Osteoblast (primary cell): Measurements from ENCODE around the gene VMO1. TPM values are rescaled to one million over a fixed set of nuclear protein-coding genes. Genes with fewer than 3 reads are reported as not detected.

Source experiments
- DNase-seq: peaks from one replicate; pipeline ENCODE4 v3.0.0; 2011; ENCODE audit warnings: low spot score, mixed read lengths; ENCODE audit not compliant: insufficient read length; ENCODE audit errors: missing footprints
- H2AFZ ChIP-seq: 2 replicates; pipeline ENCODE4 v1.6.0; 2011; ENCODE audit warnings: mild to moderate bottlenecking, low read length
- H3K27ac ChIP-seq: 2 replicates; pipeline ENCODE4 v1.5.1; 2011; ENCODE audit warnings: mild to moderate bottlenecking, low read depth, low read length, moderate library complexity
- H3K27me3 ChIP-seq: 2 replicates; pipeline ENCODE4 v1.6.0; 2012; ENCODE audit warnings: mild to moderate bottlenecking, control low read depth, inconsistent platforms, low read length, moderate library complexity; ENCODE audit not compliant: insufficient read depth
- H3K36me3 ChIP-seq: 2 replicates; pipeline ENCODE4 v1.5.1; 2011; ENCODE audit warnings: mild to moderate bottlenecking, low read length, control low read depth, moderate library complexity; ENCODE audit not compliant: insufficient read depth
- H3K4me1 ChIP-seq: 2 replicates; pipeline ENCODE4 v1.5.1; 2011; ENCODE audit warnings: mild to moderate bottlenecking, low read length, control low read depth, moderate library complexity; ENCODE audit not compliant: insufficient read depth
- H3K4me2 ChIP-seq: 2 replicates; pipeline ENCODE4 v1.6.0; 2011; ENCODE audit warnings: mild to moderate bottlenecking, low read length; ENCODE audit not compliant: insufficient read depth
- H3K4me3 ChIP-seq: fragments of 200-600 bp; sonication (generic); 3 replicates; pipeline ENCODE4 v1.5.1; 2012; ENCODE audit warnings: mild to moderate bottlenecking, low read length, inconsistent platforms; ENCODE audit not compliant: insufficient read depth
- H3K79me2 ChIP-seq: 2 replicates; pipeline ENCODE4 v1.6.0; 2012; ENCODE audit warnings: mild to moderate bottlenecking, low read length, control low read depth, inconsistent platforms; ENCODE audit not compliant: insufficient read depth
- H3K9me3 ChIP-seq: 2 replicates; pipeline ENCODE4 v1.5.1; 2011; ENCODE audit warnings: low read depth, low read length, control low read depth
- H4K20me1 ChIP-seq: 2 replicates; pipeline ENCODE4 v1.6.0; 2012; ENCODE audit warnings: mild to moderate bottlenecking, low read length, control low read depth; ENCODE audit not compliant: insufficient read depth
- total RNA-seq: library from RNA; depleted of rRNA; stranded (reverse); fragments of >200 nt; gene quantifications from 2 replicates; pipeline ENCODE4 v1.2.3, GENCODE V29; 2012
- TF ChIP-seq, protein P1 (sequence below): IDR thresholded peaks from 2 replicates; pipeline ENCODE4 v1.5.1; 2011; ENCODE audit warnings: mild to moderate bottlenecking, low read depth, low read length, moderate library complexity; ENCODE audit errors: extremely low read depth

The VMO1 gene
- total RNA-seq, 1 donor = not detected

DNA sequence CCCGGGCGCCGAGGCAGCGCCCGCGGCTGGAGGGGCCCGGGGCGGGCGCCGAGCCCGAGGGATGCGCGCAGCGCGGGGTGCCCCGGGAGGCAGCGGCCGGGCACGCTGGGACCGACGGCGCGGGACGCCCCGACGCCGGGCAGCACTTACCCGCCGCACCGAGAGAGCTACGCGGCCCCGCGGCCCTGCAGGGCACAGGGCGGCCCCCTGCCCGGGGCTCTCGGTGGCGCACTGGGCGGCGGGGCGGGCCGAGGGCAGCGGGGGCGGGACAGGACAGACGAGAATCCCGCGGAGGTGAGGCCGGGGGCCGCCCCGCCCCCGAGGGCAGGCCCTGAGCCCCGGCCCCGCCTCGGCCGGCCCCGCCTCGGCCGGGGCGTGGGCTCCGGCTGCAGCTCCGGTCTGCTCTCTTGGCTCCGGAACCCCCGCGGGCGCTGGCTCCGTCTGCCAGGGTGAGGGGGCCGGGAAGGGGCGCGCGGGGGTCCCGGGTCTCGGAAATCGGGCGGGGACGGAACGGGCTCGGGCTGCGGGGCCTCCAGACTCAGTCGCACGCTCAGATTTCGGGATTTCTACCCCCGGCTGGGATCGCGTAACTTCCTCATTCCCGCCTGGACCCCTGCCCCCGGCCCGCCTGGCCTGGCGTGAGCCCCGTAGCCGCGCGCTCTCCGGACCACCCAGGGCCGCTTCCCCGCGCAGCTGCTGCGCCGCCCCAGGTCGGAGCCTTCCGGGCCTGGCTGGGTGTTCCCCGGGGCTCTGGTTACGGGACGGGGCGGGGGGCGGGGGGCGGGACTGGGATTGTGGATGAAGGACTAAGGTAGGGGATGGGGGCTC, 20.8 kb upstream of the VMO1 start, which contains the start of gene PLD2:
TSS of gene PLD2 (plus strand) at position 376 of the 828 bp plus-strand sequence. CDS start 621 bp downstream, outside the sequence.
- H3K27ac ChIP-seq = peak within 1 kb of the TSS; percentile 17
- no peaks in the 10 kb centered on the region for H3K9me3 ChIP-seq
- peak within 1 kb of the TSS; percentile 81 for H3K4me3 ChIP-seq
- peak within 1 kb of the TSS; percentile 93 for H3K4me2 ChIP-seq
- H3K79me2 ChIP-seq = peaks cover 3% of the 10 kb centered on the region
- no peaks in the 10 kb centered on the region for H3K27me3 ChIP-seq
- TF ChIP-seq, protein P1, sequence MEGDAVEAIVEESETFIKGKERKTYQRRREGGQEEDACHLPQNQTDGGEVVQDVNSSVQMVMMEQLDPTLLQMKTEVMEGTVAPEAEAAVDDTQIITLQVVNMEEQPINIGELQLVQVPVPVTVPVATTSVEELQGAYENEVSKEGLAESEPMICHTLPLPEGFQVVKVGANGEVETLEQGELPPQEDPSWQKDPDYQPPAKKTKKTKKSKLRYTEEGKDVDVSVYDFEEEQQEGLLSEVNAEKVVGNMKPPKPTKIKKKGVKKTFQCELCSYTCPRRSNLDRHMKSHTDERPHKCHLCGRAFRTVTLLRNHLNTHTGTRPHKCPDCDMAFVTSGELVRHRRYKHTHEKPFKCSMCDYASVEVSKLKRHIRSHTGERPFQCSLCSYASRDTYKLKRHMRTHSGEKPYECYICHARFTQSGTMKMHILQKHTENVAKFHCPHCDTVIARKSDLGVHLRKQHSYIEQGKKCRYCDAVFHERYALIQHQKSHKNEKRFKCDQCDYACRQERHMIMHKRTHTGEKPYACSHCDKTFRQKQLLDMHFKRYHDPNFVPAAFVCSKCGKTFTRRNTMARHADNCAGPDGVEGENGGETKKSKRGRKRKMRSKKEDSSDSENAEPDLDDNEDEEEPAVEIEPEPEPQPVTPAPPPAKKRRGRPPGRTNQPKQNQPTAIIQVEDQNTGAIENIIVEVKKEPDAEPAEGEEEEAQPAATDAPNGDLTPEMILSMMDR = no peak
- peak; percentile 100 for DNase-seq
- H4K20me1 ChIP-seq = no peaks in the 10 kb centered on the region
- H3K4me1 ChIP-seq = peaks cover 13% of the 10 kb centered on the region
- peak within 1 kb of the TSS; percentile 88 for H2AFZ ChIP-seq
- H3K36me3 ChIP-seq = peaks cover 23% of the 10 kb centered on the region

DNA sequence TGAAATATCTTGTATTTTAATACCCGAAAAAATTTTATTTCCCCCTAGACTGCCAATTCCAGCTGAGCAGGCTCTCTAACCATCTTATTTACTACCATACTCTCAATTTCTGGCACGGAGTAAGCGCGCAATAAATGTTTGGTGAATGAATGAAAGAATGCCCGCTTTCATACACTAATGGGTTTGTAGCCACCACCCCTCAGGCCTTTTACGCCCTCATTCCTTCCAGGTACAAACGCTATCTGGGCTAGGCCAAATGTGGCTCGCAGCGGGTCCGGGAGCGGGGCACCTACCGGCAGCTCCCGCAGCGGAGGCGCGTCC, 20.3 kb upstream of the VMO1 start:
- Histone ChIP-seq H3K79me2 (peaks cover 3% of the 10 kb centered on the region), H3K27me3 (no peaks in the 10 kb centered on the region), H3K36me3 (peaks cover 23% of the 10 kb centered on the region), H4K20me1 (no peaks in the 10 kb centered on the region), H3K4me2 (peak overlapping the region; percentile 93), H3K4me1 (peaks cover 13% of the 10 kb centered on the region), H3K27ac (no peak overlapping the region), H2AFZ (peak overlapping the region; percentile 88), H3K9me3 (no peaks in the 10 kb centered on the region), H3K4me3 (peak overlapping the region; percentile 81)
- TF ChIP-seq, protein P1 = no peak
- DNase-seq = no peak

DNA sequence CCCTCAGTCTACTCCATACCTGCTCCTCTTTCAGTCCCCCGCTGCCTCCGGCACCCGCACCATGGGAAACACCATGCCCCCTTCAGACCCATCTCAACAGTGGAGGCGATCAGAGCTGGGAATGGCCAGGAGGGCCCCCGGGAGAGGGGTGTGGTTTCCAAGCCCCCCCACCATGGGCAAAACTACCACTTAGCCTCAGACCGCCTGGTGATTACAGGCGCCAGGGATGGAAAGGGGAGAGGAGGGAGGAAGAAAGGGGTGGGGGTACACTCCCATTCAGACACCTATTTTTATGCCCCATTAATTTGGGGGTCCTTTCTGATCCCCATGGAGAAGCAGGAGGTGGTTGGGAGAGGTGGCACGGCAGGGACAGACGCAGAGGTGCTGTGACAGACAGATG, 16.1 kb upstream of the VMO1 start, which contains the start of gene C17orf114:
TSS of gene C17orf114 (minus strand) at position 101 of the 400 bp plus-strand sequence.
- peaks cover 18% of the 10 kb centered on the region for H3K36me3 ChIP-seq
- peak; percentile 46 for DNase-seq
- peaks cover 2% of the 10 kb centered on the region for H4K20me1 ChIP-seq
- no peak within 1 kb of the TSS for H3K4me2 ChIP-seq
- TF ChIP-seq, protein P1 = no peak
- H3K4me3 ChIP-seq = no peak within 1 kb of the TSS
- no peak within 1 kb of the TSS for H3K27ac ChIP-seq
- peaks cover 9% of the 10 kb centered on the region for H3K79me2 ChIP-seq
- no peak within 1 kb of the TSS for H2AFZ ChIP-seq
- H3K9me3 ChIP-seq = no peaks in the 10 kb centered on the region
- no peaks in the 10 kb centered on the region for H3K27me3 ChIP-seq
- H3K4me1 ChIP-seq = peaks cover 6% of the 10 kb centered on the region

DNA sequence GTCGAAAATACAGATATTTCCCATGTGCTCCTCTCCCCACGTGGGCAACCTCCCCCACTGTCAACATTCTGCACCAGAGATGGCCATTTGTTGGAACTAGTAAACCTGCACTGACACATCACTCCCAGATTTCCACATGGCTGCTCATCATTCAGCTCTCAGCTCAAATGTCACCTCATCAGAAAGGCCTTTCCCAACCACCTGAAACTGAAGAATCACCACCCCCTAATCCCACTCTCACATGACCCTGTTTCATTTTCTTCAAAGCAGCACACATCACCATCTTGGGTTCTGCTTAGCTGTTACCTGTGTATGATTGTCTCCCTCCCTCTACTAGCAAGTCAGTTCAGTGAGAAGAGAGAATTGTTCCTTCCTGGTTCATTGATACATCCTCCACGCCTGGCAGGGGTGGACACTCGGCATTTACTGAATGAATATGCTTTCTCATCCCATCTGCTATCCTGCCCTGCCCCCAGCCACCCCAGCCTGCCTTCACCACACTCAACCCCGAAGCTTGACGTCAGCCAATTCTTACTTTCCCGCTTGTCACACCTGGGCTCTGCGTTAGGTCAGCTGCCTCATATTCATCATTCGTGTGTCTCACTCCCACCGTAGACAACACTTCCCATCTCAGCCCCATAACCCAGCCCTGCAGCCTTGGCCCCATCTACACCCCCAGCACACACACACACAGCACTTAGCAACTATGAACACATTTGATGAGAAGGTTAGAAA, 14.5 kb upstream of the VMO1 start:
- DNase-seq = peak; percentile 14
- peaks cover 22% of the 10 kb centered on the region for H3K79me2 ChIP-seq
- H3K4me1 ChIP-seq = peaks cover 7% of the 10 kb centered on the region
- H4K20me1 ChIP-seq = peaks cover 8% of the 10 kb centered on the region
- TF ChIP-seq, protein P1 = no peak
- no peak overlapping the region for H3K27ac ChIP-seq
- H3K27me3 ChIP-seq = no peaks in the 10 kb centered on the region
- no peak overlapping the region for H3K4me2 ChIP-seq
- no peak overlapping the region for H3K4me3 ChIP-seq
- H3K9me3 ChIP-seq = no peaks in the 10 kb centered on the region
- H2AFZ ChIP-seq = no peak overlapping the region
- H3K36me3 ChIP-seq = peaks cover 18% of the 10 kb centered on the region
